ENCODE data around the gene DEFB123. TPM values are rescaled to one million over a fixed set of nuclear protein-coding genes. Genes with fewer than 3 reads are reported as not detected.

The DEFB123 gene
- polyA plus RNA-seq, 1 donor from 2014 or later, result not detected

DNA sequence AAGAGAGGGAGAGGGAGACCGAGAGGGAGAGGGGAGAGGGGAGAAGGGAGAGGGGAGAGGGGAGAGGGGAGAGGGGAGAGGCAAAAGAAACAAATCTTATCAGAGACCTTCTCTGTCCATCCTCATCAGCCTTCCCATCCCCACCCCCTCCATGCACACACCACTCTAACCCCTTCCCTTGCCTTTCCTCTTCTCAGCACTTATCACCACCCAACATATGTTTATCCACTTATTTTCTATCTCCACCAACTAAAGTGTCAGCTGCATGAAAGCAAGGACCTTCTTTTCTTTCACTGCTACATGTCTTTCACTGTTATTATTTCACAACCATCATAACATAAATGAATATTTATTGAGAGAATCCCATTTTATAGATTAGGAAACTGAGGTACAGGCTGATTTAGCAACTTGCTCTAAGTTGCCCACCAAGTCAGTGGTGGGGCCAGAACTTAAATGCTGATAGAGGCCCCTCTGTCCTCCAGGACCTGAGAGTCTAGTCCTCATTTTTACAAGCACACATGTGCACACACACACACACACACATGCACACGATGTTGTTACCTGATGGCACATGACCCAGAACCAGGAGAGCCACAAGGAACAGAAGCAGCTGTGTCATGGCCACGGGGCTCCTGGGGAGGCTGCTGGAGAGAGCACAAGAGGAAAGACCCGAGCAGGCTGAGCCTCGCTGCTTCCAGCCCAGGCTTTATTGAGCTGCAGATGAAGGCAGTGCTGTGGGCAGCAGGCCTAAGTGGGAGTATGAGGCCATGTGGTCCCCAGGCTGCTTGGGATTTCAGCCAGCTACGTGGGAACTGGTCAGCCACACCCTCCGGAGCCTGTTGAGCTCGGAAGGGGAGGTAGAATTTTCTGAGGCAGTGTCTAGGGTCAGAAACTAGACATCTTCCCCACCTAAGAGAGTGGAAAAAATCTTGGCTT is 32.2 kb downstream of the DEFB123 start:
- no peak for TF ChIP-seq SMC3 (conservative IDR thresholded peaks at IDR 0.05; ENCODE audit: poor library complexity)
- TF ChIP-seq, protein P1, sequence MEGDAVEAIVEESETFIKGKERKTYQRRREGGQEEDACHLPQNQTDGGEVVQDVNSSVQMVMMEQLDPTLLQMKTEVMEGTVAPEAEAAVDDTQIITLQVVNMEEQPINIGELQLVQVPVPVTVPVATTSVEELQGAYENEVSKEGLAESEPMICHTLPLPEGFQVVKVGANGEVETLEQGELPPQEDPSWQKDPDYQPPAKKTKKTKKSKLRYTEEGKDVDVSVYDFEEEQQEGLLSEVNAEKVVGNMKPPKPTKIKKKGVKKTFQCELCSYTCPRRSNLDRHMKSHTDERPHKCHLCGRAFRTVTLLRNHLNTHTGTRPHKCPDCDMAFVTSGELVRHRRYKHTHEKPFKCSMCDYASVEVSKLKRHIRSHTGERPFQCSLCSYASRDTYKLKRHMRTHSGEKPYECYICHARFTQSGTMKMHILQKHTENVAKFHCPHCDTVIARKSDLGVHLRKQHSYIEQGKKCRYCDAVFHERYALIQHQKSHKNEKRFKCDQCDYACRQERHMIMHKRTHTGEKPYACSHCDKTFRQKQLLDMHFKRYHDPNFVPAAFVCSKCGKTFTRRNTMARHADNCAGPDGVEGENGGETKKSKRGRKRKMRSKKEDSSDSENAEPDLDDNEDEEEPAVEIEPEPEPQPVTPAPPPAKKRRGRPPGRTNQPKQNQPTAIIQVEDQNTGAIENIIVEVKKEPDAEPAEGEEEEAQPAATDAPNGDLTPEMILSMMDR (IDR thresholded peaks at IDR 0.05; ENCODE audit: poor library complexity, severe bottlenecking), result no peak
- TF ChIP-seq MXI1 (conservative IDR thresholded peaks at IDR 0.05; ENCODE audit: poor library complexity, severe bottlenecking), result no peak
- no peak for TF ChIP-seq TAF1 (IDR thresholded peaks at IDR 0.05; ENCODE audit: low read depth)
- no peak for TF ChIP-seq EZH2 (IDR thresholded peaks at IDR 0.05; ENCODE audit: borderline replicate concordance, insufficient read depth, low read length, poor library complexity, severe bottlenecking)
- TF ChIP-seq, protein P2, sequence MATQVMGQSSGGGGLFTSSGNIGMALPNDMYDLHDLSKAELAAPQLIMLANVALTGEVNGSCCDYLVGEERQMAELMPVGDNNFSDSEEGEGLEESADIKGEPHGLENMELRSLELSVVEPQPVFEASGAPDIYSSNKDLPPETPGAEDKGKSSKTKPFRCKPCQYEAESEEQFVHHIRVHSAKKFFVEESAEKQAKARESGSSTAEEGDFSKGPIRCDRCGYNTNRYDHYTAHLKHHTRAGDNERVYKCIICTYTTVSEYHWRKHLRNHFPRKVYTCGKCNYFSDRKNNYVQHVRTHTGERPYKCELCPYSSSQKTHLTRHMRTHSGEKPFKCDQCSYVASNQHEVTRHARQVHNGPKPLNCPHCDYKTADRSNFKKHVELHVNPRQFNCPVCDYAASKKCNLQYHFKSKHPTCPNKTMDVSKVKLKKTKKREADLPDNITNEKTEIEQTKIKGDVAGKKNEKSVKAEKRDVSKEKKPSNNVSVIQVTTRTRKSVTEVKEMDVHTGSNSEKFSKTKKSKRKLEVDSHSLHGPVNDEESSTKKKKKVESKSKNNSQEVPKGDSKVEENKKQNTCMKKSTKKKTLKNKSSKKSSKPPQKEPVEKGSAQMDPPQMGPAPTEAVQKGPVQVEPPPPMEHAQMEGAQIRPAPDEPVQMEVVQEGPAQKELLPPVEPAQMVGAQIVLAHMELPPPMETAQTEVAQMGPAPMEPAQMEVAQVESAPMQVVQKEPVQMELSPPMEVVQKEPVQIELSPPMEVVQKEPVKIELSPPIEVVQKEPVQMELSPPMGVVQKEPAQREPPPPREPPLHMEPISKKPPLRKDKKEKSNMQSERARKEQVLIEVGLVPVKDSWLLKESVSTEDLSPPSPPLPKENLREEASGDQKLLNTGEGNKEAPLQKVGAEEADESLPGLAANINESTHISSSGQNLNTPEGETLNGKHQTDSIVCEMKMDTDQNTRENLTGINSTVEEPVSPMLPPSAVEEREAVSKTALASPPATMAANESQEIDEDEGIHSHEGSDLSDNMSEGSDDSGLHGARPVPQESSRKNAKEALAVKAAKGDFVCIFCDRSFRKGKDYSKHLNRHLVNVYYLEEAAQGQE (IDR thresholded peaks at IDR 0.05; ENCODE audit: borderline replicate concordance), result no peak
- no peak for TF ChIP-seq EP300 (conservative IDR thresholded peaks at IDR 0.05; ENCODE audit: poor library complexity, severe bottlenecking)
- no peak for TF ChIP-seq POLR2AphosphoS5 (IDR thresholded peaks at IDR 0.05)
- no peak for TF ChIP-seq RAD21 (conservative IDR thresholded peaks at IDR 0.05)
- Histone ChIP-seq H3K4me3 (ENCODE audit: low read length) (no peak overlapping the region), H3K27ac (ENCODE audit: low read length) (no peak overlapping the region), H3K27me3 (ENCODE audit: insufficient read depth, low read depth, low read length) (no peaks in the 10 kb centered on the region), H3K36me3 (ENCODE audit: insufficient read depth, low read length) (no peaks in the 10 kb centered on the region), H3K79me2 (replicated peaks; ENCODE audit: insufficient read depth, low read length) (no peaks in the 10 kb centered on the region), H2AFZ (ENCODE audit: low read depth, low read length) (no peak overlapping the region), H3K9ac (ENCODE audit: low read length) (no peak overlapping the region), H3K4me2 (ENCODE audit: low read length) (no peak overlapping the region), H3K9me2 (ENCODE audit: insufficient read depth, low read length) (no peaks in the 10 kb centered on the region), H4K20me1 (ENCODE audit: insufficient read depth) (no peaks in the 10 kb centered on the region), H3K9me3 (ENCODE audit: low read length) (peaks cover 11% of the 10 kb centered on the region), H3F3A (ENCODE audit: insufficient read depth, low read length, poor library complexity, severe bottlenecking) (no peaks in the 10 kb centered on the region)

DNA sequence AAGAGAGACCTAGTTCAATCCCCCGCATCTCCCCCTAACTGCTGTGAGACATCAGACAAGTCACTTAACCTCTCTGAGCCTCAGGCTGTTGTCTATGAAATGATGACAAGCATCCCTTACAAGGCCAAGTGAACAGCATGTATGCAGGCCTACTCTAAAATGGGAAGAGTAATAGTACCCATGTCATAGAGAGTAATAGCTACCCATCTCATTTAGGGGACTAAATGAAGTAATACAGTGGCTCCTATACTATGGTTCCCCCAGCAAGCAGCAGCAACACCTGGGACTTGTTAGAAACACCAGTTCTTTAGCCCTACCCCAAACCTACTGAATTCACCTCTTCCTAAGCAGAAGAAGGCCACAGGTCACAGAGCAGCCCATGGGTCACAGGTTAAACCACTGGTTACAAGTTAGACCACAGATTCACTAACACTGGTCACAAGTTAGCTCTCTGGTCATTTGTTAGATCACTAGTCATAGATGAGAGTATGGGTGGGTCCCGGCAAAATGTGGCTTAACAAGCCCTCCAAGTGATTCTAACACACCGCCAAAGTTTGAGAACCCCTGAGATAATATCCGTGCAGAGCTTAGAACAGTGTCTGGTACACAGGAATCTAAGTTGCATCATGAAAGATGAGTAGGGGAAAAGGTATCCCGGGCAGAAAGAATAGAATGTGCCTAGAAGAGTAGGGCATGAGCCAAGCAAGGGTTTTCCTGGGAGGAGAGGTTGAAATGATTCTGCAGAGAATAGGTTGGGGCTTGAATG is 33.1 kb downstream of the DEFB123 start:
- Histone ChIP-seq H3K27ac (ENCODE audit: low read length) (no peak overlapping the region), H3K27me3 (ENCODE audit: insufficient read depth, low read depth, low read length) (no peaks in the 10 kb centered on the region), H3K36me3 (ENCODE audit: insufficient read depth, low read length) (no peaks in the 10 kb centered on the region), H3K9ac (ENCODE audit: low read length) (no peak overlapping the region), H3K9me2 (ENCODE audit: insufficient read depth, low read length) (no peaks in the 10 kb centered on the region), H2AFZ (ENCODE audit: low read depth, low read length) (no peak overlapping the region), H3K79me2 (replicated peaks; ENCODE audit: insufficient read depth, low read length) (no peaks in the 10 kb centered on the region), H3F3A (ENCODE audit: insufficient read depth, low read length, poor library complexity, severe bottlenecking) (no peaks in the 10 kb centered on the region), H3K4me3 (ENCODE audit: low read length) (no peak overlapping the region), H3K9me3 (ENCODE audit: low read length) (peaks cover 11% of the 10 kb centered on the region), H3K4me2 (ENCODE audit: low read length) (no peak overlapping the region), H4K20me1 (ENCODE audit: insufficient read depth) (no peaks in the 10 kb centered on the region)
- no peak for TF ChIP-seq MXI1 (conservative IDR thresholded peaks at IDR 0.05; ENCODE audit: poor library complexity, severe bottlenecking)
- TF ChIP-seq RAD21 (conservative IDR thresholded peaks at IDR 0.05), result no peak
- TF ChIP-seq SMC3 (conservative IDR thresholded peaks at IDR 0.05; ENCODE audit: poor library complexity), result no peak
- TF ChIP-seq POLR2AphosphoS5 (IDR thresholded peaks at IDR 0.05), result no peak
- TF ChIP-seq, protein P2 (IDR thresholded peaks at IDR 0.05; ENCODE audit: borderline replicate concordance), result no peak
- no peak for TF ChIP-seq TAF1 (IDR thresholded peaks at IDR 0.05; ENCODE audit: low read depth)
- TF ChIP-seq, protein P1 (IDR thresholded peaks at IDR 0.05; ENCODE audit: poor library complexity, severe bottlenecking), result no peak
- TF ChIP-seq EP300 (conservative IDR thresholded peaks at IDR 0.05; ENCODE audit: poor library complexity, severe bottlenecking), result no peak
- TF ChIP-seq EZH2 (IDR thresholded peaks at IDR 0.05; ENCODE audit: borderline replicate concordance, insufficient read depth, low read length, poor library complexity, severe bottlenecking), result no peak
